Measurements from ENCODE around the gene NETO1.

DNA sequence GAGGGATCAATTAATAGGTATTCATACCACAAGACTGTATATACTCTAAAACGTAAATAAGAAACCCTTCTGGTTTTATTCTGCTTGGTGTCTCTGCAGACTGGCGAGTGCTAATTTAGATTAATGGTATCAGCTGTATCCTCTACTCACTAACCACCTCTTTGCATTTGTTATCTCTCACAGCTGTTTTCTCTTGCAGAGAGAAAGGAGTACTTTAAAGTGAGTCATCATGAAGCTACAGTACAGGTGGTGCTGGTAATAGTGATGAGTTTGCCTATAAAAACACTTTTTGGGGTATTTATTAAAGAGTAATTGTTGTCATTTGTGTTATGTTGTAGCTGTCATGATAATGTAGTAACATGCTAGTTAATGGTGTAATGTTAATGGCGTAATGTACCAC lies 147.7 kb downstream of the NETO1 start:
- no peak for TF ChIP-seq POLR2A (IDR thresholded peaks at IDR 0.05; ENCODE audit: low read depth, low read length)
- TF ChIP-seq POLR2AphosphoS5 (IDR thresholded peaks at IDR 0.05; ENCODE audit: low read depth, low read length), result no peak
- TF ChIP-seq TAF1 (IDR thresholded peaks at IDR 0.05; ENCODE audit: low read depth, low read length), result no peak
- TF ChIP-seq POU2F2 (IDR thresholded peaks at IDR 0.05; ENCODE audit: low read depth, low read length), result no peak

Measured in GM12891 (cell line).